Measurements from ENCODE around the gene DIP2C. TPM values are rescaled to one million over a fixed set of nuclear protein-coding genes. Genes with fewer than 3 reads are reported as not detected.

DIP2C gene
- total and polyA plus RNA-seq, 3 donors from 2014 or later: 14.9 to 43.4 (median 30.1) TPM

DNA sequence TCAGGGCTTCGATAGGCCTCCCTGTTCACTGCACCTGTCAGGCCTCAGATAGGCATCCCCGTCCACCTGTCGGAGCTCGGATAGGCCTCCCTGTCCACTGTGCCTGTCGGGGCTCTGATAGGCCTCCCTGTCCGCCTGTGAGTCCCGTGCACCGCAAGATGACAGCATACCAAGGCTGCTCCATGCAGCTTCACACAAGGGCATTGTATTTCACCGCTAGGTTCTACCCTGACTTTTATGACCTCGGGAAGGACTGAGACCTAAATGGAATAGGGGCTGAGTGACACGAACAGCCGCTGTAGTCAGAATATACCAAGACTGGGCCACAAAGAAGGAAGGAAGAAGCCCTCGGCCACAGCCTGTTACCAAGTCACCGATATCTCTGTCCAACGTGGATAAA, 271.2 kb downstream of the DIP2C start:
- no peak for DNase-seq
- no peaks in the 10 kb centered on the region for H3K4me1 ChIP-seq
- intact Hi-C loops (cut with DNase I; ENCODE audit: low total_unique reads): no loop called here
- H3K27ac ChIP-seq: no peak overlapping the region
- no peaks in the 10 kb centered on the region for H3K9me3 ChIP-seq
- TF ChIP-seq POLR2A (IDR thresholded peaks at IDR 0.05): no peak
- TF ChIP-seq CTCF (IDR thresholded peaks at IDR 0.05): no peak
- WGBS, 2 donors: 90 to 91% methylated on average over 12 to 15 of the region's 15 CpGs
- H3K27me3 ChIP-seq: no peaks in the 10 kb centered on the region
- H3K36me3 ChIP-seq (ENCODE audit: low read depth, missing control alignments): no peaks in the 10 kb centered on the region
- H3K4me3 ChIP-seq: no peak overlapping the region

DNA sequence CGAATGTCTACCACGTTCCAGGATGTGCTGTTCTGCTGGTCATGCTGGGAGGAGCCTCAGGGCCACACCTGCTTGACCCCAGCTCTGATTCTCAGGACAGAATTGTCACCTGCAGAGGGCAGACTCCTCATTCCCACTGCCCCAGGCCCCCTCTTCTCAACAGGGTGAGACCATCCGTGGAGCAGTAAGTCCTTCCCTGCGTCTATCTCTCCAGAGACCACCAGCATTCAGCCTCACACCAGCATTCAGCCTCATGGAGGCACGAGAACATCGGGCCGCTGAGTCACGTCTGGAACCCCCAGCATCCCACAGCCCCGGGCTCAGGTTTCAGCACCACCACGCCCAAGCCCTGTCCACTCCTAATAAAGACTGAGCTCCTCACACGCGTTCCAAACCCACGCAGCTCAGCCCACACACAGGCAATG, 273.4 kb downstream of the DIP2C start:
- Histone ChIP-seq H3K4me1 (no peaks in the 10 kb centered on the region), H3K27me3 (no peaks in the 10 kb centered on the region), H3K36me3 (ENCODE audit: low read depth, missing control alignments) (no peaks in the 10 kb centered on the region), H3K4me3 (no peak overlapping the region), H3K27ac (no peak overlapping the region), H3K9me3 (no peaks in the 10 kb centered on the region)
- TF ChIP-seq CTCF (IDR thresholded peaks at IDR 0.05) (no peak), POLR2A (IDR thresholded peaks at IDR 0.05) (no peak)
- no peak for DNase-seq
- intact Hi-C loops (cut with DNase I; ENCODE audit: low total_unique reads): no loop called here
- 88 to 93% methylated on average over 13 of the region's 13 CpGs for WGBS, 2 donors

DNA sequence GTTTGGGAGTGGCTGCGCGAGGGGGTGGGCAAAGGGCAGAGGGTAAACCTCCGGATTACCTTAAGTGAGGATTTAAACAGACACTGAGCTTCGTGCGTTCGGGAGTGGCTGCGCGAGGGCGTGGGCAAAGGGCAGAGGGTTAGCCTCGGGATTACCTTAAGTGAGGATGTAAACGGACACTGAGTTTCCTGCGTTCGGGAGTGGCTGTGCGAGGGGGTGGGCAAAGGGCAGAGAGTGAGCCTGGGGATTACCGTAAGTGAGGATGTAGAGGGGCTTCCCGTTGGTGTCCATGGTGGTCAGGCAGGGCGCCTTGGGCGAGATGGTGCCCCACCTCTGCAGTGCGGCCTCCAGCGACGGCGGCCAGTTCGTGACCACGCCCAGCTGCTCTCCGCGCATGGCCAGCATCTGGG, 275.8 kb downstream of the DIP2C start:
- H3K9me3 ChIP-seq: no peaks in the 10 kb centered on the region
- intact Hi-C loops (cut with DNase I; ENCODE audit: low total_unique reads): no loop called here
- H3K4me1 ChIP-seq: no peaks in the 10 kb centered on the region
- WGBS, 2 donors: 78 to 83% methylated on average over 24 to 26 of the region's 26 CpGs
- H3K4me3 ChIP-seq: no peak overlapping the region
- no peak overlapping the region for H3K27ac ChIP-seq
- TF ChIP-seq CTCF (IDR thresholded peaks at IDR 0.05): no peak
- TF ChIP-seq POLR2A (IDR thresholded peaks at IDR 0.05): no peak
- no peak for DNase-seq
- no peaks in the 10 kb centered on the region for H3K27me3 ChIP-seq
- no peaks in the 10 kb centered on the region for H3K36me3 ChIP-seq (ENCODE audit: low read depth, missing control alignments)

GRCh38 chr10:412109-412508, 277.4 kb downstream of the DIP2C start:
- Histone ChIP-seq H3K36me3 (ENCODE audit: low read depth, missing control alignments) (no peaks in the 10 kb centered on the region), H3K27me3 (no peaks in the 10 kb centered on the region), H3K27ac (no peak overlapping the region), H3K9me3 (no peaks in the 10 kb centered on the region), H3K4me3 (no peak overlapping the region), H3K4me1 (no peaks in the 10 kb centered on the region)
- intact Hi-C loops (cut with DNase I; ENCODE audit: low total_unique reads): no loop called here
- TF ChIP-seq CTCF (IDR thresholded peaks at IDR 0.05) (no peak), POLR2A (IDR thresholded peaks at IDR 0.05) (no peak)
- WGBS, 2 donors: 68 to 78% methylated on average over 10 of the region's 10 CpGs
- DNase-seq: no peak

DNA sequence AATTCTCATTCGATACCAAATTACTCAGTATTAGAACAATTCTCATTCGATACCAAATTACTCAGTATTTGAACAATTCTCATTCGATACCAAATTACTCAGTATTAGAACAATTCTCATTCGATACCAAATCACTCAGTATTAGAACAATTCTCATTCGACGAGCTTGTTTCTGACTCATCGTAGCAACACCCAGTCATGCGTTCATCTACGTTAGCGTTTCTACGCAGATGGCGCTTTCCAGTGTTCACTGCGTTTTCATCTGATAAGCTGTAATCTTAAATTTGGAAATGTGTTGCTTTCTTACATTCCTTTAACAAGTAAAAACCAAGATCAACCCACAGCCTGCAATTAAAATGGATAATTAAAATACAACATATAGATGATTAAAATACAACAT, 277.9 kb downstream of the DIP2C start:
- 93 to 94% methylated on average over 13 of the region's 13 CpGs for WGBS, 2 donors
- Histone ChIP-seq H3K36me3 (ENCODE audit: low read depth, missing control alignments) (no peaks in the 10 kb centered on the region), H3K9me3 (no peaks in the 10 kb centered on the region), H3K4me3 (no peak overlapping the region), H3K27ac (no peak overlapping the region), H3K4me1 (no peaks in the 10 kb centered on the region), H3K27me3 (no peaks in the 10 kb centered on the region)
- no peak for DNase-seq
- intact Hi-C loops (cut with DNase I; ENCODE audit: low total_unique reads): no loop called here
- no peak for TF ChIP-seq POLR2A (IDR thresholded peaks at IDR 0.05)
- TF ChIP-seq CTCF (IDR thresholded peaks at IDR 0.05): no peak

All from testis (tissue), 3 donors.